ENCODE measurements around the gene RITA1.

- TF ChIP-seq CTCF (IDR thresholded peaks at IDR 0.05) (no peak), EZH2 (IDR thresholded peaks at IDR 0.05; ENCODE audit: borderline replicate concordance, insufficient read depth, low read depth, low read length, poor library complexity, severe bottlenecking) (no peak)
Observed at GRCh38 chr12:113170457-113170856, 15.1 kb upstream of the RITA1 start.
